Coronary artery (tissue), 2 donors: ENCODE data around the gene FRMD4A.
"Not testable (repeated sequence)": the region's sequence is repeated elsewhere in the genome, so short reads cannot be mapped to it uniquely, and the experiment has no call there.

Experiments used
- DNase-seq: peaks from one replicate; pipeline ENCODE4 v3.0.0-alpha.2; 2017; ENCODE audit warnings: low spot score
- H3K27ac ChIP-seq, 2 donors: fragments of 200-600 bp; sonication (generic); one replicate each; pipeline ENCODE4 v1.5.1; 2016 to 2019
- H3K4me3 ChIP-seq: fragments of 200-600 bp; sonication (generic); 2 replicates; pipeline ENCODE4 v1.5.1; 2016; ENCODE audit warnings: mild to moderate bottlenecking, moderate library complexity
- CTCF ChIP-seq: fragments of 200-600 bp; sonication (generic); IDR thresholded peaks from one replicate; pipeline ENCODE4 v1.5.1; 2019; ENCODE audit warnings: antibody characterized with exemption

Gene FRMD4A

GRCh38 chr10:13770760-13771493 is 559.8 kb downstream of the FRMD4A start:
- Histone ChIP-seq H3K27ac (no peak overlapping the region), H3K4me3 (no peak overlapping the region)
- no peak for DNase-seq
- TF ChIP-seq CTCF = no peak

- DNase-seq = no peak
- no peak overlapping the region for H3K27ac ChIP-seq
- no peak for TF ChIP-seq CTCF
- H3K4me3 ChIP-seq = no peak overlapping the region
Observed at GRCh38 chr10:13769946-13770345, 560.8 kb downstream of the FRMD4A start.

GRCh38 chr10:13767676-13768178 is 563.0 kb downstream of the FRMD4A start:
- no peak overlapping the region for H3K4me3 ChIP-seq
- no peak overlapping the region for H3K27ac ChIP-seq
- no peak for TF ChIP-seq CTCF
- no peak for DNase-seq

- not testable (repeated sequence) for H3K4me3 ChIP-seq, H3K27ac ChIP-seq, DNase-seq
Observed at GRCh38 chr10:13767148-13767547, 563.6 kb downstream of the FRMD4A start.

- DNase-seq = no peak
- TF ChIP-seq CTCF = no peak
- H3K4me3 ChIP-seq = no peak overlapping the region
- no peak overlapping the region for H3K27ac ChIP-seq
Observed at GRCh38 chr10:13765641-13766341, 564.9 kb downstream of the FRMD4A start.

GRCh38 chr10:13761490-13762091 is 569.1 kb downstream of the FRMD4A start:
- TF ChIP-seq CTCF = no peak
- Histone ChIP-seq H3K27ac (no peak overlapping the region), H3K4me3 (no peak overlapping the region)
- DNase-seq = no peak

- DNase-seq = no peak
- Histone ChIP-seq H3K4me3 (no peak overlapping the region), H3K27ac (peak overlapping the region in 1 of 2 donors; percentile 2)
- no peak for TF ChIP-seq CTCF
Observed at GRCh38 chr10:13759168-13759567, 571.6 kb downstream of the FRMD4A start.
